AG10803 (cell line): ENCODE measurements around the gene NDRG3.
A peak's percentile ranks its signal among the peaks of the same experiment; 100 is the strongest.
"Not testable (repeated sequence)": the region's sequence is repeated elsewhere in the genome, so short reads cannot be mapped to it uniquely, and the experiment has no call there.

Experiments
- DNase-seq: peaks from one replicate; pipeline ENCODE4 v3.0.0; 2010; ENCODE audit warnings: low read depth
- H3K4me3 ChIP-seq: 2 replicates; pipeline ENCODE4 v1.5.1; 2011; ENCODE audit warnings: mild to moderate bottlenecking, low read length, control low read depth
- CTCF ChIP-seq: conservative IDR thresholded peaks from 2 replicates; pipeline ENCODE4 v1.5.1; 2011; ENCODE audit warnings: mild to moderate bottlenecking, low read length, control low read depth, inconsistent platforms

Gene NDRG3

GRCh38 chr20:36611625-36612024 is 134.3 kb downstream of the NDRG3 start:
- no peak for TF ChIP-seq CTCF
- no peak for DNase-seq
- H3K4me3 ChIP-seq = no peak overlapping the region

GRCh38 chr20:36608388-36608728 is 137.5 kb downstream of the NDRG3 start:
- not testable (repeated sequence) for H3K4me3 ChIP-seq, DNase-seq

- no peak for DNase-seq
- no peak for TF ChIP-seq CTCF
- H3K4me3 ChIP-seq = peak overlapping the region; percentile 7
These were observed 138.1 kb downstream of the NDRG3 start for GRCh38 chr20:36607586-36608387.

- no peak for TF ChIP-seq CTCF
- peak overlapping the region; percentile 94 for H3K4me3 ChIP-seq
- DNase-seq = peak; percentile 53
These were observed 139.5 kb downstream of the NDRG3 start for GRCh38 chr20:36606158-36607066.

GRCh38 chr20:36605399-36606157 is 140.3 kb downstream of the NDRG3 start, which contains the start of gene RAB5IF:
Gene RAB5IF (plus strand): TSS chr20:36605779. CDS start chr20:36605952, 173 bp downstream.
- DNase-seq = peak; percentile 97
- H3K4me3 ChIP-seq = peak within 1 kb of the TSS; percentile 94
- peak; percentile 84 for TF ChIP-seq CTCF

- no peak for TF ChIP-seq CTCF
- peak overlapping the region; percentile 49 for H3K4me3 ChIP-seq
- DNase-seq = no peak
These were observed 140.9 kb downstream of the NDRG3 start for GRCh38 chr20:36604952-36605398.
